GM23248 (cell line): ENCODE results near the gene HAPLN2. TPM values are rescaled to one million over a fixed set of nuclear protein-coding genes. Genes with fewer than 3 reads are reported as not detected.

Experiments used
- DNase-seq: peaks from one replicate; pipeline ENCODE4 v3.0.0-alpha.2; 2015
- H2AFZ ChIP-seq: fragments of 200-600 bp; sonication (generic); 2 replicates; pipeline ENCODE4 v1.6.1; 2016; ENCODE audit warnings: antibody characterized with exemption
- H3F3A ChIP-seq: fragments of 200-600 bp; sonication (generic); 2 replicates; pipeline ENCODE4 v1.6.1; 2016; ENCODE audit warnings: mild to moderate bottlenecking, antibody characterized with exemption, mixed run types; ENCODE audit not compliant: insufficient read depth
- H3K27ac ChIP-seq: fragments of 200-600 bp; sonication (generic); 2 replicates; pipeline ENCODE4 v1.5.1; 2016; ENCODE audit warnings: mild to moderate bottlenecking
- H3K27me3 ChIP-seq: fragments of 200-600 bp; sonication (generic); replicated peaks from 2 replicates; pipeline ENCODE4 v1.6.1; 2016; ENCODE audit warnings: mild to moderate bottlenecking; ENCODE audit not compliant: insufficient read depth
- H3K36me3 ChIP-seq: fragments of 200-600 bp; sonication (generic); 2 replicates; pipeline ENCODE4 v1.6.1; 2016; ENCODE audit warnings: low read depth, mild to moderate bottlenecking
- H3K4me1 ChIP-seq: fragments of 200-600 bp; sonication (generic); 2 replicates; pipeline ENCODE4 v1.6.1; 2016; ENCODE audit warnings: mild to moderate bottlenecking; ENCODE audit not compliant: insufficient read depth
- H3K4me2 ChIP-seq: fragments of 200-600 bp; sonication (generic); one replicate; pipeline ENCODE4 v1.6.1; 2016; ENCODE audit warnings: mild to moderate bottlenecking; ENCODE audit not compliant: unreplicated experiment
- H3K4me3 ChIP-seq: fragments of 200-600 bp; sonication (generic); 2 replicates; pipeline ENCODE4 v1.5.1; 2016; ENCODE audit warnings: mild to moderate bottlenecking
- H3K79me2 ChIP-seq: fragments of 200-600 bp; sonication (generic); 2 replicates; pipeline ENCODE4 v1.6.1; 2016; ENCODE audit warnings: mild to moderate bottlenecking; ENCODE audit not compliant: insufficient read depth
- H3K9ac ChIP-seq: fragments of 200-600 bp; sonication (generic); 2 replicates; pipeline ENCODE4 v1.6.1; 2016; ENCODE audit warnings: mild to moderate bottlenecking
- H3K9me2 ChIP-seq: fragments of 200-600 bp; sonication (generic); 2 replicates; pipeline ENCODE4 v1.6.1; 2016; ENCODE audit warnings: mixed run types, mild to moderate bottlenecking, moderate library complexity; ENCODE audit not compliant: insufficient read depth
- H3K9me3 ChIP-seq: fragments of 200-600 bp; sonication (generic); one replicate; pipeline ENCODE4 v1.6.1; 2017; ENCODE audit warnings: low read depth
- H4K20me1 ChIP-seq: fragments of 200-600 bp; sonication (generic); 2 replicates; pipeline ENCODE4 v1.6.0; 2016; ENCODE audit not compliant: insufficient read depth
- EZH2 ChIP-seq: fragments of 200-600 bp; sonication (generic); IDR thresholded peaks from 2 replicates; pipeline ENCODE4 v1.6.1; 2018; ENCODE audit warnings: antibody characterized with exemption, mild to moderate bottlenecking; ENCODE audit not compliant: insufficient read depth, poor library complexity, severe bottlenecking
- EZH2phosphoT487 ChIP-seq: fragments of 200-600 bp; sonication (generic); IDR thresholded peaks from 2 replicates; pipeline ENCODE4 v1.6.1; 2018; ENCODE audit warnings: antibody characterized with exemption, moderate library complexity, mild to moderate bottlenecking, low read depth; ENCODE audit not compliant: insufficient read depth
- WGBS, 2 experiments: methylation state at CpG; one replicate each; pipeline ENCODE4 v1.1.6; 2015 to 2017; ENCODE audit warnings: low lambda C conversion rate in 2 of 2, low coverage in 1 of 2; ENCODE audit errors: missing lambda C conversion rate in 2 of 2; 5-methylcytosine and 5-hydroxymethylcytosine counted together
- in situ Hi-C: fragments of 300-500 bp; cut with MboI; formaldehyde crosslinking; loops from 2 replicates; pipeline ENCODE4 v1.15.0; 2020
- polyA plus RNA-seq: library from polyadenylated mRNA; unstranded; fragments of >200 nt; fragmentation: Nextera tagmentation; extraction: Ambion mirVana; gene quantifications from 2 replicates; pipeline ENCODE4 v1.2.1, GENCODE V29; 2016
- total RNA-seq: library from RNA; depleted of rRNA; stranded (reverse); fragments of >200 nt; shearing (Covaris generic); gene quantifications from 2 replicates; pipeline ENCODE4 v1.2.3, GENCODE V29; 2014

HAPLN2 gene
- total and polyA plus RNA-seq, 2 experiments from 2014 or later, result not detected

DNA sequence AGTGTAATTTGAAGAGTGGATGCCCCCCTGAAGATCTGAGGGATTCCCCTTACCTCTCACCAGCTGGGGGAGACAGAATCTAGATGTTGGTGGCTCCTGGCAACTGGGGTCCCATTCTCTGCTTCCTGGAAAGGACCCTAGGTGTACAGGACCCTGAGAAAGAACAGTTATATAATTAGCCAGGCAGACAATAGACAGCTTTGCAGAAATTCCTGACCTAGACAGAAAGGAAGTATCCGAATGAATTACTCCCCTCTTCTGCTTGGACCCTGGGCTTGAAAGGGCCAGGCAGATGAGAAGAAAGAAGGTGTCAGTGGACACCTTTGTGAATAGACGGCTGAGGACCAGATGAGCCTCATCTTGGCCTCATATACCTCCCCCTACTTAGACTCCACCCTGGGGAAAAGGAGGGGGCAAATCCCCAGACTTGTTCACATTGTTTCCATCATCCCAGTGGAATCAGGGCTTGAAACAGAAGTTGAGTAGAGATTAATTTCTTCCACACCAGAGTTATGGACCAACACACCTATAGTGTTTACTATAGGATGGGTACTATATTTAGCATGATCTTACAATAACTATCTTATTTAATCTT, 45.1 kb upstream of the HAPLN2 start:
- no peak overlapping the region for H3K27ac ChIP-seq
- H2AFZ ChIP-seq, result no peak overlapping the region
- H3K4me1 ChIP-seq, result peaks cover 15% of the 10 kb centered on the region
- no peaks in the 10 kb centered on the region for H3K36me3 ChIP-seq
- TF ChIP-seq EZH2phosphoT487 (no peak), EZH2 (no peak)
- no peak overlapping the region for H3K9ac ChIP-seq
- in situ Hi-C loops, result no loop called here
- no peaks in the 10 kb centered on the region for H3K9me3 ChIP-seq
- H4K20me1 ChIP-seq, result no peaks in the 10 kb centered on the region
- H3K4me3 ChIP-seq, result no peak overlapping the region
- H3K9me2 ChIP-seq, result no peaks in the 10 kb centered on the region
- no peak for DNase-seq
- H3K27me3 ChIP-seq, result no peaks in the 10 kb centered on the region
- no peak overlapping the region for H3K4me2 ChIP-seq
- H3F3A ChIP-seq, result peaks cover 10% of the 10 kb centered on the region; the same call in 1 of the 2 replicates
- WGBS, 2 experiments, result 31 to 46% methylated on average over 2 of the region's 2 CpGs
- H3K79me2 ChIP-seq, result peaks cover 18% of the 10 kb centered on the region

DNA sequence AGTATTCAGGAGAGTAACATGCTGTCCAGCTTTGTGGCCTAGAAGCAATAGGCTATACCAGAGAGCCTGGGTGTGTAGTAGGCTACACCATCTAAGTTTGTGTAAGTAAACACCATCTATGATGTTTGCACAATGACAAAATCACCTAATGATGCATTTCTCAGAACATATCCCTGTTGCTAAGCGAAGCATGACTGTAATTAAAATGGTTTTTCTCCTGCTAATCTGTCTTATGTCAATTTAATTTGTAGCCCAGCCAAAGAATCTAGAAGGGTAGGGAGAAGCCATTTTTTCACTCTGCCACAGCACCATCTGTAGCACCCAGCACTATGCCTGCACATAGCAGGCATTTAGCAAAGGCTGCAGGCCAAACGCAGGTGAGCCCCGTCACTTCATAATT, 41.7 kb upstream of the HAPLN2 start:
- no peaks in the 10 kb centered on the region for H3K9me3 ChIP-seq
- no peak overlapping the region for H3K4me2 ChIP-seq
- H3F3A ChIP-seq, result no peaks in the 10 kb centered on the region
- H3K27me3 ChIP-seq, result no peaks in the 10 kb centered on the region
- no peak overlapping the region for H2AFZ ChIP-seq
- no peaks in the 10 kb centered on the region for H3K4me1 ChIP-seq
- H3K36me3 ChIP-seq, result no peaks in the 10 kb centered on the region
- H3K4me3 ChIP-seq, result no peak overlapping the region
- H4K20me1 ChIP-seq, result no peaks in the 10 kb centered on the region
- no peak overlapping the region for H3K27ac ChIP-seq
- in situ Hi-C loops, result no loop called here
- no peaks in the 10 kb centered on the region for H3K9me2 ChIP-seq
- H3K79me2 ChIP-seq, result no peaks in the 10 kb centered on the region
- H3K9ac ChIP-seq, result no peak overlapping the region
- TF ChIP-seq EZH2phosphoT487 (no peak), EZH2 (no peak)
- DNase-seq, result no peak
- WGBS, 2 experiments, result 77 to 85% methylated on average over 3 of the region's 3 CpGs

DNA sequence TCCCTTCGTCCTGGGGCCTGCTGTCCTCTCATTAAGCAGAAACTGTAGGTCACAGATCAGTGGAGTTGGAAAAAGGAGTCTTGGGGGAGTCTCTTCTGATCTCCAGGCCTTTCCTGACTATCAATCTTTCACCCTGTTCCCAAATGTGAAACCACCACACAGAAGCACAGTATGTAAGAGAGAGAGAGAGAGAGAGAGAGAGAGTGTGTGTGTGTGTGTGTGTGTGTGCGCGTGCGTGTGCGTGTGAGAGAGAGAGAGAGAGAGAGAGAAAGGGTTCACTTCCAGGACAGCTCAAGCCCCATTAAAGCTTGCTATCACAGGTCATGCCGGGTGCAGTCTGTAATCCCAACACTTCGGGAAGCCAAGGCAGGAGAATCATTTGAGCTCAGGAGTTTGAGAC, 41.2 kb upstream of the HAPLN2 start:
- H3K9me3 ChIP-seq, result no peaks in the 10 kb centered on the region
- 42 to 60% methylated on average over 3 to 7 of the region's 7 CpGs for WGBS, 2 experiments
- in situ Hi-C loops, result no loop called here
- H3K27ac ChIP-seq, result no peak overlapping the region
- no peak for DNase-seq
- H4K20me1 ChIP-seq, result no peaks in the 10 kb centered on the region
- no peaks in the 10 kb centered on the region for H3K36me3 ChIP-seq
- H3K27me3 ChIP-seq, result no peaks in the 10 kb centered on the region
- no peak overlapping the region for H3K9ac ChIP-seq
- no peak overlapping the region for H3K4me2 ChIP-seq
- H3K79me2 ChIP-seq, result no peaks in the 10 kb centered on the region
- no peak overlapping the region for H2AFZ ChIP-seq
- H3K9me2 ChIP-seq, result no peaks in the 10 kb centered on the region
- H3F3A ChIP-seq, result no peaks in the 10 kb centered on the region
- H3K4me1 ChIP-seq, result no peaks in the 10 kb centered on the region
- no peak overlapping the region for H3K4me3 ChIP-seq
- TF ChIP-seq EZH2 (no peak), EZH2phosphoT487 (no peak)

DNA sequence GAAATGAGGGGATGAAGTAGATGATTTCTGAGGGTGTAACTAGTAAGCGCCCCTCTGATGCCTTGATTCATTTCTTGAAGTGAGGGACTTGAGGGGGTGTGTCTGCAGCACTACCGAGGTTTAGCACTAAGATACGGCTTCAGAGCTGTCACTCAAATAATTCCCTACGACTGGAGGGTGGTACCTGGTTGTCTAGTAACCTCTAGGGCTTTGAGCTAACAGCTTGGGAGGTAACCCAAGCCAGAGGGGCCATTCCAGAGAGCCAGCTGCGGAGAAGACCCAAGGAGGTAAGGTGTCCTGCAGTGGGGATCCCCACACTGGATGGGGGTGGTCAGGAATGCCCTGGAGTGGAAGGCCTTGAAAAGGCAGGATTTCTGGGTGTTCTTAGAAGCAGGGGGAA, 39.7 kb upstream of the HAPLN2 start, which contains the start of gene TTC24:
TSS of gene TTC24 (plus strand) at position 252 of the 400 bp plus-strand sequence. CDS start 1,642 bp downstream, outside the sequence.
- TF ChIP-seq EZH2phosphoT487 (no peak), EZH2 (no peak)
- Histone ChIP-seq H3F3A (no peaks in the 10 kb centered on the region), H3K9me3 (no peaks in the 10 kb centered on the region), H4K20me1 (no peaks in the 10 kb centered on the region), H3K4me2 (no peak within 1 kb of the TSS), H3K27me3 (no peaks in the 10 kb centered on the region), H3K27ac (no peak within 1 kb of the TSS), H3K9me2 (no peaks in the 10 kb centered on the region), H2AFZ (no peak within 1 kb of the TSS), H3K79me2 (no peaks in the 10 kb centered on the region), H3K9ac (no peak within 1 kb of the TSS), H3K36me3 (no peaks in the 10 kb centered on the region), H3K4me3 (no peak within 1 kb of the TSS), H3K4me1 (no peaks in the 10 kb centered on the region)
- 68 to 76% methylated on average over 5 of the region's 5 CpGs for WGBS, 2 experiments
- in situ Hi-C loops, result no loop called here
- no peak for DNase-seq
